B cell (primary cell): ENCODE measurements around the gene NOS3. TPM values are rescaled to one million over a fixed set of nuclear protein-coding genes. Genes with fewer than 3 reads are reported as not detected.

Experiments
- ATAC-seq: fragments of 200-7000 bp; cut with Tn5 transposase; one replicate; pipeline ENCODE4 v1.10.0; 2021; ENCODE audit warnings: low read depth, mild to moderate bottlenecking, moderate number of reproducible peaks, moderate library complexity
- CTCF ChIA-PET: fragments of 350-600 bp; sonication (Branson Sonifier 250); formaldehyde crosslinking; loops from one replicate; lab custom pipeline; 2021; ENCODE audit warnings: antibody characterized with exemption, inconsistent platforms; lab: Charles Lee
- POLR2A ChIA-PET: fragments of 350-600 bp; sonication (Branson Sonifier 250); formaldehyde crosslinking; loops from one replicate; lab custom pipeline; 2021; ENCODE audit warnings: antibody characterized with exemption; lab: Charles Lee
- DNase-seq: peaks from one replicate; pipeline ENCODE4 v3.0.0; 2013
- H2AFZ ChIP-seq: 2 replicates; pipeline ENCODE4 v1.6.1; 2012; ENCODE audit warnings: mild to moderate bottlenecking, low read depth, low read length; ENCODE audit not compliant: insufficient read depth, poor library complexity, severe bottlenecking
- H3K27ac ChIP-seq, 2 donors: 1 replicate in 1 of 2; 2 replicates in 1 of 2; pipeline ENCODE4 v1.5.1; 2012 to 2013; ENCODE audit warnings: low read length in 2 of 2, mild to moderate bottlenecking in 2 of 2, moderate library complexity in 1 of 2
- H3K27me3 ChIP-seq, 4 experiments: fragments of 200-600 bp in 1 of 4; sonication (generic) in 1 of 4; replicated peaks in 1 of 4; 1 replicate in 2 of 4; 2 replicates in 2 of 4; pipeline versions ENCODE4 v1.6.1 to v1.7.0; 2013 to 2016; ENCODE audit warnings: low read length in 3 of 4, mild to moderate bottlenecking in 2 of 4, mixed read lengths in 1 of 4, moderate library complexity in 1 of 4; ENCODE audit not compliant: insufficient read depth in 4 of 4, control insufficient read depth in 3 of 4; ENCODE audit errors: control extremely low read depth in 1 of 4
- H3K36me3 ChIP-seq, 2 experiments: replicated peaks in 1 of 2; 1 replicate in 1 of 2; 2 replicates in 1 of 2; pipeline versions ENCODE4 v1.6.1 to v1.7.1; 2013; ENCODE audit warnings: low read length in 1 of 2; ENCODE audit not compliant: insufficient read depth in 2 of 2, control insufficient read depth in 1 of 2; ENCODE audit errors: control extremely low read depth in 1 of 2, extremely low read depth in 1 of 2
- H3K4me1 ChIP-seq, 2 donors: fragments of 200-600 bp in 1 of 2; sonication (generic) in 1 of 2; 1 replicate in 1 of 2; 2 replicates in 1 of 2; pipeline versions ENCODE4 v1.5.1 to v1.6.1; 2013 to 2017; ENCODE audit warnings: low read length in 2 of 2; ENCODE audit not compliant: control insufficient read depth in 2 of 2, insufficient read depth in 2 of 2
- H3K4me2 ChIP-seq: replicated peaks from 2 replicates; pipeline ENCODE3; 2012; ENCODE audit warnings: mild to moderate bottlenecking, low read depth, low read length; ENCODE audit not compliant: poor library complexity, severe bottlenecking
- H3K4me3 ChIP-seq, 5 experiments: fragments of 200-600 bp in 1 of 5; sonication (generic) in 1 of 5; 1 replicate in 3 of 5; 2 replicates in 2 of 5; pipeline versions ENCODE4 v1.5.1 to v1.7.0; 2011 to 2016; ENCODE audit warnings: low read length in 4 of 5, mild to moderate bottlenecking in 4 of 5, low read depth in 2 of 5, control low read depth in 1 of 5, moderate library complexity in 1 of 5; ENCODE audit not compliant: insufficient read depth in 1 of 5; ENCODE audit errors: control extremely low read depth in 1 of 5, extremely low read depth in 1 of 5
- H3K79me2 ChIP-seq: fragments of 200-600 bp; sonication (generic); one replicate; pipeline ENCODE4 v1.6.0; 2016; ENCODE audit warnings: low read length; ENCODE audit not compliant: control insufficient read depth, insufficient read depth
- H3K9ac ChIP-seq: fragments of 200-600 bp; sonication (generic); 2 replicates; pipeline ENCODE4 v1.6.1; 2017; ENCODE audit warnings: mild to moderate bottlenecking, low read length, moderate library complexity
- H3K9me3 ChIP-seq, 3 donors: one replicate each; pipeline versions ENCODE4 v1.6.1 to v1.7.1; 2013; ENCODE audit warnings: low read length in 2 of 3; ENCODE audit not compliant: control insufficient read depth in 2 of 3, insufficient read depth in 1 of 3; ENCODE audit errors: control extremely low read depth in 1 of 3
- H4K20me1 ChIP-seq: 2 replicates; pipeline ENCODE4 v1.6.0; 2012; ENCODE audit warnings: mild to moderate bottlenecking, low read length; ENCODE audit not compliant: insufficient read depth, control insufficient read depth, poor library complexity, severe bottlenecking
- H3K27ac Mint-ChIP-seq: one replicate; pipeline ENCODE4 v1.8.0; 2021; ENCODE audit warnings: mixed read lengths
- H3K27me3 Mint-ChIP-seq: one replicate; pipeline ENCODE4 v1.8.0; 2021; ENCODE audit warnings: mixed read lengths
- H3K4me1 Mint-ChIP-seq: one replicate; pipeline ENCODE4 v1.8.0; 2021; ENCODE audit warnings: mixed read lengths
- H3K4me3 Mint-ChIP-seq: one replicate; pipeline ENCODE4 v1.8.0; 2021; ENCODE audit warnings: mixed read lengths
- H3K9me3 Mint-ChIP-seq: one replicate; pipeline ENCODE4 v1.8.0; 2022; ENCODE audit warnings: mixed read lengths; ENCODE audit not compliant: insufficient read depth
- EZH2 ChIP-seq: IDR thresholded peaks from 2 replicates; pipeline ENCODE4 v1.6.1; 2012; ENCODE audit warnings: borderline replicate concordance, low read depth, mild to moderate bottlenecking, moderate library complexity, low read length; ENCODE audit not compliant: insufficient read depth, poor library complexity, severe bottlenecking
- WGBS: methylation state at CpG from one replicate; pipeline ENCODE4 v1.1.5; 2013; ENCODE audit warnings: missing lambda C conversion rate; ENCODE audit not compliant: insufficient coverage; 5-methylcytosine and 5-hydroxymethylcytosine counted together
- intact Hi-C: fragments of 100-400 bp; cut with micrococcal nuclease; formaldehyde crosslinking; loops from one replicate; pipeline ENCODE4 v1.10.0; 2022
- polyA plus RNA-seq: library from polyadenylated mRNA; depleted of rRNA; stranded (reverse); fragments of >200 nt; gene quantifications from 2 replicates; pipeline ENCODE4 v1.2.3, GENCODE V29; 2012
- total RNA-seq, 2 donors: library from RNA; stranded (reverse); fragments of 120-200 nt in 1 of 2; gene quantifications; 1 replicate in 1 of 2; 2 replicates in 1 of 2; pipeline versions ENCODE4 v1.2.3 to v1.2.4, GENCODE V29; 2013 to 2022
- TF ChIP-seq, protein P1 (sequence below): fragments of 200-600 bp; IDR thresholded peaks from one replicate; pipeline ENCODE4 v1.8.0; 2022; ENCODE audit warnings: antibody characterized with exemption, mild to moderate bottlenecking

Gene NOS3
- total and polyA plus RNA-seq, 2 donors (not counting 1 experiment from before 2014, with no cell fraction given) = 0.39 to 0.54 TPM

DNA sequence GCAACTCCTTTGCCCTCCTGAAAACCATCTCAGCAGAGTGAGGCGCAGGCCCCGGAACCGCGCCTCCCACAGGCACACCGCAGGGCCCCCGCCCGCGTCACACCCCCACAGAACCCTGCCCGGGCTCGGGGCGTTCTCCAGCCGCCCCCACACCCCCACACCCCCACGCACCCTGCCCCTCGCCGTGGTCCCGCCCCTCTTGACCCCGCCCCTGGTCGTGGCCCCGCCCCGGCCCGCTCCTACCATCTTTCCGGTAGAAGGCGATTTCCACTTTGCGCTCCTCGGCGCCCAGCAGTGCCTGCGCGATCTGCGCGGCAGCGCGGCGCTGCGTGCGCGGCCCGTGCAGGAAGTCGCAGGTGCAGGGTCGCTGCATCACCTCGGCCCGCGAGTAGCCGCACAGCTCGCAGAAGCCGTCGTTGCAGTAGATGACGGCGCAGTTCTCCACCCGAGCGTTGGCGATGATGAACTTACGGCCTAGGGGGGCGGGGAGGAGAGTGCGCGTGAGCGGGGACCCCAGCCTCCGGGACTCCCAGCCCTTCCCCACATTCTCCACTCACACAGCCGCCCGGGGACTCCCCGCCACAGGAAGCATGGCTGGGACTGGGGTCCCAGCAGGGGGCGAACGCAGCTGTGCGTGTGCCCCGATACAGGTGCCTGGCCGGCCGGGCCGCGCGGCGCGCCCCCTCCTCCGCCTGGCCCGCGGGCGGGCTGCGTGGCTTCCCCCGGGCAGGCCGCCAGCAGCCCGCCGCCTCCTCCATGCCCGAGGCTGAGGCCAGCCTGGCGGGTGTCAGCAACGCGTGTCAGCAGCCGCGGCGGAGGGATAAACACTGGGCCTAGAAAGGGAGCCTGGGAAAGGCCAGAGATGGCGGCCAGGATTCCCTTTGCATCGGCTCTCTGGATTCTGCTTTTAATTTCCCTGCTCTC lies 16.1 kb upstream of the NOS3 start:
- peak overlapping the region; percentile 21 to 74 (median 60) for H3K4me3 ChIP-seq
- no peaks in the 10 kb centered on the region for H3K79me2 ChIP-seq
- peaks cover 37 to 42% of the 10 kb centered on the region in 2 donors for H3K4me1 ChIP-seq
- H3K27me3 ChIP-seq = peaks cover 0 to 41% (median 28%) of the 10 kb centered on the region in 4 experiments
- peak; percentile 71 for ATAC-seq
- no peaks in the 10 kb centered on the region for H4K20me1 ChIP-seq
- H3K27ac ChIP-seq = peak overlapping the region in 1 of 2 donors; percentile 64
- peak; percentile 81 for DNase-seq
- no peaks in the 10 kb centered on the region for H3K36me3 ChIP-seq
- H3K4me2 ChIP-seq = peak overlapping the region; percentile 92
- peak overlapping the region; percentile 83 for H2AFZ ChIP-seq
- Mint-ChIP-seq H3K27ac (peak overlapping the region; percentile 87), H3K4me3 (peak overlapping the region; percentile 94), H3K4me1 (peaks cover 43% of the 10 kb centered on the region), H3K27me3 (peaks cover 19% of the 10 kb centered on the region), H3K9me3 (no peaks in the 10 kb centered on the region)
- POLR2A ChIA-PET = no interaction called here
- TF ChIP-seq EZH2 = no peak
- TF ChIP-seq, protein P1, sequence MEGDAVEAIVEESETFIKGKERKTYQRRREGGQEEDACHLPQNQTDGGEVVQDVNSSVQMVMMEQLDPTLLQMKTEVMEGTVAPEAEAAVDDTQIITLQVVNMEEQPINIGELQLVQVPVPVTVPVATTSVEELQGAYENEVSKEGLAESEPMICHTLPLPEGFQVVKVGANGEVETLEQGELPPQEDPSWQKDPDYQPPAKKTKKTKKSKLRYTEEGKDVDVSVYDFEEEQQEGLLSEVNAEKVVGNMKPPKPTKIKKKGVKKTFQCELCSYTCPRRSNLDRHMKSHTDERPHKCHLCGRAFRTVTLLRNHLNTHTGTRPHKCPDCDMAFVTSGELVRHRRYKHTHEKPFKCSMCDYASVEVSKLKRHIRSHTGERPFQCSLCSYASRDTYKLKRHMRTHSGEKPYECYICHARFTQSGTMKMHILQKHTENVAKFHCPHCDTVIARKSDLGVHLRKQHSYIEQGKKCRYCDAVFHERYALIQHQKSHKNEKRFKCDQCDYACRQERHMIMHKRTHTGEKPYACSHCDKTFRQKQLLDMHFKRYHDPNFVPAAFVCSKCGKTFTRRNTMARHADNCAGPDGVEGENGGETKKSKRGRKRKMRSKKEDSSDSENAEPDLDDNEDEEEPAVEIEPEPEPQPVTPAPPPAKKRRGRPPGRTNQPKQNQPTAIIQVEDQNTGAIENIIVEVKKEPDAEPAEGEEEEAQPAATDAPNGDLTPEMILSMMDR = peak; percentile 33
- WGBS = 1% methylated on average over 86 of the region's 89 CpGs
- H3K9ac ChIP-seq = peak overlapping the region; percentile 66
- CTCF ChIA-PET = interaction anchor here (0.7 to 1.9 kb wide), 8 partner anchors 9 to 136 kb away, joined by 3 to 6 read pairs (median 4); partner anchors contain the start of gene ABCB8
- intact Hi-C loops = loop anchor here (1.0 to 5.0 kb wide), 3 partner anchors 10 to 108 kb away; partner anchors contain the start of genes FASTK and TMUB1
- H3K9me3 ChIP-seq = peaks cover 0 to 29% (median 0%) of the 10 kb centered on the region in 3 donors
